Skeletal muscle tissue (tissue), 4 donors: ENCODE data around the gene TENT5C. TPM values are rescaled to one million over a fixed set of nuclear protein-coding genes. Genes with fewer than 3 reads are reported as not detected.
A peak's percentile ranks its signal among the peaks of the same experiment; 100 is the strongest.

Experiments
- H3K27ac ChIP-seq: one replicate; pipeline ENCODE4 v1.7.0; 2013; ENCODE audit warnings: mild to moderate bottlenecking, low read depth, low read length, inconsistent platforms
- H3K27me3 ChIP-seq, 3 donors: one replicate each; pipeline ENCODE4 v1.7.0; 2013; ENCODE audit warnings: low read length in 3 of 3; ENCODE audit not compliant: control insufficient read depth in 3 of 3, insufficient read depth in 3 of 3
- H3K36me3 ChIP-seq, 3 donors: one replicate each; pipeline ENCODE4 v1.7.0; 2013; ENCODE audit warnings: low read length in 3 of 3; ENCODE audit not compliant: control insufficient read depth in 3 of 3, insufficient read depth in 3 of 3
- H3K4me1 ChIP-seq, 3 donors: one replicate each; pipeline ENCODE4 v1.7.0; 2013; ENCODE audit warnings: low read length in 3 of 3, mild to moderate bottlenecking in 3 of 3; ENCODE audit not compliant: control insufficient read depth in 3 of 3, insufficient read depth in 3 of 3
- H3K4me3 ChIP-seq, 3 donors: one replicate each; pipeline ENCODE4 v1.7.0; 2013; ENCODE audit warnings: low read length in 3 of 3
- H3K9ac ChIP-seq, 3 donors: one replicate each; pipeline ENCODE4 v1.7.0; 2013; ENCODE audit warnings: low read length in 3 of 3, mild to moderate bottlenecking in 3 of 3, moderate library complexity in 2 of 3, low read depth in 1 of 3
- H3K9me3 ChIP-seq, 3 donors: one replicate each; pipeline ENCODE4 v1.7.0; 2013; ENCODE audit warnings: low read length in 3 of 3; ENCODE audit not compliant: control insufficient read depth in 3 of 3
- total RNA-seq: library from RNA; depleted of rRNA; stranded (reverse); fragments of >200 nt; gene quantifications from one replicate; pipeline ENCODE4 v1.2.3, GENCODE V29; 2014
- donor health status: Osteomylitis.

TENT5C gene
- total RNA-seq, 1 donor from 2014 or later, result 48.0 TPM

DNA sequence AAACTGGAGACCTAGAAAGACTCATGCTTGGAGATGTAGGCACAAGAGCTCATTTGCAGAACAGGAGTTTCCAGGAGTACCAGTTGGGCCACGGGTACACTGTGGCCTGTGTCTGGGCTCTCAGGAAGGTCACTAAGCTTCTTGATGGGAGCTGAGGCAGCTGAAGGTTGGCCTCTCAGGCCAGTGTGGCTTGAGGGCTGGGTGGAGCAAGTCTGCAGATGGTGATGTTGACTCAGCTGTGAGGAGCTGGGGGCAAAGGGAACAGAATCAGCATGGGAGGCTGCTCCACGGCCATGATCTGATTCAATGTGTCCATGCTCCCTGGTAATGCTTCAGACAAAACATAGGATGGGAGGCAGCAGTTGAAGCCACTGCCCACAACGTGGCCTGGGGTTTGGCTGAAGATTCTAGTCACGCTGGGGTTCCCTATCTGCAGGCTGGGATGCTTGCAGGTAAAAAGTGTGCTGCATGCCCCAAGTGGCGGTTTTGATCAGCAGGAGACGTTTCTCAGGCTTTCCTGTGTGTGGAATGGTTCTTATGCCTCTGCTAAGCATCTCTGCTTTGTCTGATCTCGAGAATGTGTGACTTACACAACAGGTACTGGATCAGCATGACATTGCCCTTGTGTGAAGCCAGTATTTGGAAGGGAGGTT lies 15.4 kb upstream of the TENT5C start:
- H3K36me3 ChIP-seq, result no peaks in the 10 kb centered on the region
- H3K4me1 ChIP-seq, result peaks cover 25 to 54% (median 46%) of the 10 kb centered on the region in 3 donors
- H3K9ac ChIP-seq, result no peak overlapping the region
- H3K4me3 ChIP-seq, result no peak overlapping the region
- no peak overlapping the region for H3K27ac ChIP-seq
- no peaks in the 10 kb centered on the region for H3K27me3 ChIP-seq
- no peaks in the 10 kb centered on the region for H3K9me3 ChIP-seq

- peaks cover 25 to 58% (median 48%) of the 10 kb centered on the region in 3 donors for H3K4me1 ChIP-seq
- no peaks in the 10 kb centered on the region for H3K36me3 ChIP-seq
- no peak overlapping the region for H3K4me3 ChIP-seq
- no peaks in the 10 kb centered on the region for H3K9me3 ChIP-seq
- no peak overlapping the region for H3K9ac ChIP-seq
- peak overlapping the region; percentile 48 for H3K27ac ChIP-seq
- H3K27me3 ChIP-seq, result no peaks in the 10 kb centered on the region
Measured at GRCh38 chr1:117591252-117591651, 14.6 kb upstream of the TENT5C start.

DNA sequence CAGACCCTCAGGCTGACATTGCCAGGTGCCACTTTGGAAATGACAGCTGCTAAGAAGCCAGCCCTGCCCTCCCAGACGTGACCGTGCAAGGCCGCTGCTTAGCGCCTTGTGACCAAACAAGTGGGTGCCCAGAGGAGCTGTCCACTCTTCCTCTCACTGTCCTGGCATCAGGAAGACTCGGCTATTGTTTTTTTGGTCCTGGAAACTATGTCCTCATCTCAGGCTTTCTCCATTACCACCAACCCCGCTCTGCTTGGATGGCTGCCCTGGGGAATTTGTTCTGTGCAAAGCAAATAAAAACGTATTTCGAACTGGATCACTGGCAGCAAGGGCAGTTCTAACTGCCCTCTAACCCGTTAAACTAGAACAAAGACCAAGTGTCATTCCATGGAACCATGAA lies 13.7 kb upstream of the TENT5C start:
- H3K36me3 ChIP-seq, result no peaks in the 10 kb centered on the region
- H3K4me3 ChIP-seq, result no peak overlapping the region
- H3K4me1 ChIP-seq, result peaks cover 25 to 55% (median 48%) of the 10 kb centered on the region in 3 donors
- peak overlapping the region in 2 of 3 donors; percentile 2 to 40 for H3K9ac ChIP-seq
- H3K27ac ChIP-seq, result peak overlapping the region; percentile 48
- no peaks in the 10 kb centered on the region for H3K27me3 ChIP-seq
- H3K9me3 ChIP-seq, result no peaks in the 10 kb centered on the region

DNA sequence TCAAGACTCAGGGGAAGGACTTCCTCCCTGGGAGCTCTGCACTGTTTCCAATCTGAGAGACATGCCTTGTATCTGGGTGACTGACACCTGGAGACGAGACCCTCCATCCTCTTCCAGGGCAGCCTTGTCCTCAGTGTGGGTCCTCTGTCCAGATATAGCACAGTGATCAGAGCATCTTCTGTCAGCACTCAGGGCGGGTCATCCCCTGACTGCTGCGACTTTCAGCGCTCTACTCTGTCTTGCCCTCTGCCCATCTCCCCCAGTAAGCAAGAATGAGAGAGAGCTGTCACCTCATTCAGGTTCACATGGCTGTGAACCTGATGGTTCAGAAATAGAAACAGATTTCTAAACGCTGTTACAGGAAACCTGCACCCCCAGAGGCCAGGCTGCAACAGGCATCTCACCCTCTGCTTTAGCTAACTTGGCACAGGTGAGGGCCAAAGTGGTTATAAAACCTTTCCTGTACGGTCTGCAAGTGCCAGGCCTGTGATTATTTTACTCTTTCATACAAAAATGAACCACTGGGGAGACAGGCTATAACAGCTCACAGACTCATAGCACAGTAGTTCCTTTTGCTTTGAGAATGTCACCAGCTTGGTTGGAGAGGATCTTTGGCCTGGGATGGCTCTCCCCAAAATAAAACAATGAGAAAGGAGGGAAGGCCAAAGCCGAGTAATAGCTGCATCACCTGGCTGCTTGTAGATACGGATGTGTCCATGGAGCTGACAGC lies 11.4 kb upstream of the TENT5C start:
- H3K36me3 ChIP-seq, result no peaks in the 10 kb centered on the region
- H3K4me3 ChIP-seq, result no peak overlapping the region
- no peaks in the 10 kb centered on the region for H3K27me3 ChIP-seq
- H3K9me3 ChIP-seq, result no peaks in the 10 kb centered on the region
- peaks cover 35 to 54% (median 47%) of the 10 kb centered on the region in 3 donors for H3K4me1 ChIP-seq
- peak overlapping the region; percentile 54 to 78 (median 58) for H3K9ac ChIP-seq
- peak overlapping the region; percentile 84 for H3K27ac ChIP-seq

DNA sequence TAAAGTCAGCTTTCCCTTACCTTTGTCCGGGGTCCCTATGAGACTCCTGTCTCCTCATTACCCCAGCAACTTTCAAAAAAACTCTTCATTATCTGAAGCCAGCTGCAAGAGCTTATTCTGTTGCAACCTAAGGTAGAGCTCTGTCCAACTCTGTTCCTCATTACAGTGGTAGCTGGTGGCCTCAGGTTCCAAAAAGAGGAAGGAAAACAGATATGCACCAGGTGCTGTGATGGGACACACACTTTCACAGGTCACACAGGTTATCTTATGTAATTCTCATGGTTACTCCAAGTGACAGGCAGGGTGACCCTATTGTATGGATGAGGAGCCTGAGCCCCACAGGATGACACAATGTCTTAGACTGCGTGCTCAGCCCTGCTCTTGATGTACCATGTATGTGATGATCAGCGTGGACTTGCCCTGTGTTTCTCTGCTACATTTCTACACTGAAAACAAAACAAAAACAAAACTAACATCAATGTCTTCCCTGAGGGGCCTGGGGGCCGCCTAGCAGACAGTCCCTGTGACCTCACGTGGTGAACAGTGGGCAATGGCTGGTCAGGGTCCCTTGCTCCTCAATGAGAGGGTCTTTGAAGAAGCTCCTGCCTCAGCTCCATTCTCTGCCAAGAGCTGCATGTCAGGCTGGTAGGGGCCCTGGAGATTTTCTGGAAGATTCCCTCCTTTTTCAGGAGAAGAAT lies 9.7 kb upstream of the TENT5C start:
- Histone ChIP-seq H3K36me3 (no peaks in the 10 kb centered on the region), H3K27me3 (no peaks in the 10 kb centered on the region), H3K4me3 (no peak overlapping the region), H3K9me3 (no peaks in the 10 kb centered on the region), H3K27ac (no peak overlapping the region), H3K9ac (no peak overlapping the region), H3K4me1 (peaks cover 52 to 63% (median 58%) of the 10 kb centered on the region in 3 donors)

DNA sequence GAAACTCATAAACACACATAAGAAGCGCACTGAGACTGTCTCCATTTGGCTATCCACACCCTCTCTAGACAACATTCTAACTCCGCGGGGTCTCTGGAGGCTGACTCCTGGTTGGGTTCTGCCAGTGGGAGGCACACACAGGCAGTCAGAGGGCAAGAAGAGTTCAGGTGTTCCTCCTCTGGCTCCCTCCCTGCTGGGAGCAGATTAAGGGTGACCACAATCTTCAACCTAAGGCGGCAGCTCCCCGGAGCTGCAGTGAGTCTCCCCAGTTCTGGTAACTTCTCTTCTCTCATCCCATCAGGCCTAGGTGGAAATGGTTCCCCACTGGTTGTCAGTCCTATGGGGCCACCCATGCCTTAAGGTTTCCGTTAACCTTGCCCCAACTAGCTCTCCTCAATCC lies 7.4 kb upstream of the TENT5C start:
- Histone ChIP-seq H3K9me3 (no peaks in the 10 kb centered on the region), H3K9ac (no peak overlapping the region), H3K4me3 (no peak overlapping the region), H3K36me3 (no peaks in the 10 kb centered on the region), H3K27ac (peak overlapping the region; percentile 93), H3K4me1 (peaks cover 49 to 56% (median 49%) of the 10 kb centered on the region in 3 donors), H3K27me3 (no peaks in the 10 kb centered on the region)

DNA sequence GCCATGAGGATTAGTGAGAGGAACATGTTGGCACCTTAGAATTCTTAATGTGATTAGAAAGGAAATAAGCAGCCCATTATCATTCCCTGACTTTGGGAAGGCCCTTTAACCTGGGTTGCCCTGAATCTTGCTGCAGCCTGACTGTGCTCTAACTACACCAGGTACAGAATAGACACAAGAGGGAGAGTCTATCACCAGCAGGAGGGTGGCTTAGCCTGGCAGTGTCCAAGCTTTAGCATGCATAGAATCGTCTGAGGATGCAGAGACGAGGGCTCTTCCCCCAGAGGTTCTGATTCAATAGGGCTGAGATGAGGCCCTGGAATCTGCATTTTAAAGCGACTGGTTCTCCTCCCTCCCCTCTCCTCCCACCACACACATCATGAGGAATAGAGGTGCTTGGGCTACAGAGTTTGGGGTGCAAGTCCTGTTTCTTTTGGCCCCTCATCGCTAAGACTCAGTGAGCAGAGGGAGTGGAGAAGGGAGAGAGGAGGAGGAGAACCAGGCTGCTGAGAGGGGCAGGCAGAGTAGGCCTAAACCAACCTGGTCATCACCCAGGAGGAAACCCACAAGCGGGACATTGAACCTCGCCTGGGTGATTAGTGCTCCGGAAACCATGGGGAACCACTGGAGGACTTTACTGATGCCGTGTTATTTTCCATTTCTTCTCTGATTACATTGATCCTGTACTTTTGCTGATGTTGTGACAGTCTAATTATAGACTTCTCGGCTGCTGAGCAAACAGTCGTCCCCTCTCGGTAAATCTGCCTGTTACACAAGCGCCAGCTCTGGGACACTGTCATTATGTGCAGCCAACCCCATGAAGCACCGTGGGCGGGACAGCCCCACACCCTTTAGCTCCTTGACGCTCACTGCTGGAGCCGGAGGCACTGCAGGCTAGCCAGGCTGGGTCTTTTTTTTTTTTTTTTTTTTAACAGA lies 6.3 kb upstream of the TENT5C start:
- Histone ChIP-seq H3K27ac (peak overlapping the region; percentile 93), H3K27me3 (no peaks in the 10 kb centered on the region), H3K36me3 (no peaks in the 10 kb centered on the region), H3K4me1 (peaks cover 38 to 46% (median 39%) of the 10 kb centered on the region in 3 donors), H3K9ac (peak overlapping the region; percentile 14 to 69 (median 65)), H3K9me3 (no peaks in the 10 kb centered on the region), H3K4me3 (peak overlapping the region in 2 of 3 donors; percentile 17 to 39)

GRCh38 chr1:117600325-117600943 lies 5.4 kb upstream of the TENT5C start:
- no peaks in the 10 kb centered on the region for H3K9me3 ChIP-seq
- no peaks in the 10 kb centered on the region for H3K27me3 ChIP-seq
- peak overlapping the region in 1 of 3 donors; percentile 10 for H3K4me3 ChIP-seq
- H3K4me1 ChIP-seq, result peaks cover 37 to 48% (median 41%) of the 10 kb centered on the region in 3 donors
- peak overlapping the region; percentile 93 for H3K27ac ChIP-seq
- peak overlapping the region; percentile 57 to 69 (median 65) for H3K9ac ChIP-seq
- no peaks in the 10 kb centered on the region for H3K36me3 ChIP-seq

- Histone ChIP-seq H3K4me3 (peak overlapping the region in 1 of 3 donors; percentile 10), H3K36me3 (no peaks in the 10 kb centered on the region), H3K27me3 (no peaks in the 10 kb centered on the region), H3K9me3 (no peaks in the 10 kb centered on the region), H3K27ac (peak overlapping the region; percentile 93), H3K9ac (peak overlapping the region in 1 of 3 donors; percentile 65), H3K4me1 (peaks cover 36 to 48% (median 41%) of the 10 kb centered on the region in 3 donors)
Measured at GRCh38 chr1:117600966-117601365, 4.9 kb upstream of the TENT5C start.
